WTC11 (cell line): ENCODE results near the gene YIF1B. TPM values are rescaled to one million over a fixed set of nuclear protein-coding genes. Genes with fewer than 3 reads are reported as not detected.

ENCODE experiments used
- ATAC-seq: fragments of 200-7000 bp; cut with Tn5 transposase; 2 replicates; pipeline ENCODE4 v1.10.0; 2021; ENCODE audit warnings: mild to moderate bottlenecking, moderate library complexity
- CTCF ChIA-PET: fragments of 300-600 bp; sonication (Branson Sonifier 250); formaldehyde crosslinking; loops from one replicate; lab custom pipeline; 2021; ENCODE audit warnings: antibody characterized with exemption; lab: Charles Lee
- POLR2A ChIA-PET: fragments of 350-600 bp; sonication (Branson Sonifier 250); formaldehyde crosslinking; loops from one replicate; lab custom pipeline; 2021; ENCODE audit warnings: antibody characterized with exemption; lab: Charles Lee
- DNase-seq: peaks from one replicate; pipeline ENCODE4 v3.0.0; 2021; ENCODE audit warnings: low spot score
- H3K27ac Mint-ChIP-seq: 2 replicates; pipeline ENCODE4 v1.8.0; 2021; ENCODE audit warnings: mixed read lengths
- H3K27me3 Mint-ChIP-seq: 2 replicates; pipeline ENCODE4 v1.8.0; 2021; ENCODE audit warnings: low read depth, mild to moderate bottlenecking, moderate library complexity, mixed read lengths
- H3K36me3 Mint-ChIP-seq: 2 replicates; pipeline ENCODE4 v1.8.0; 2021; ENCODE audit warnings: mixed read lengths
- H3K4me1 Mint-ChIP-seq: 2 replicates; pipeline ENCODE4 v1.8.0; 2022; ENCODE audit warnings: mixed read lengths
- H3K4me3 Mint-ChIP-seq: 2 replicates; pipeline ENCODE4 v1.8.0; 2021; ENCODE audit warnings: mild to moderate bottlenecking, moderate library complexity, mixed read lengths
- H3K9me3 Mint-ChIP-seq: 2 replicates; pipeline ENCODE4 v1.8.0; 2021; ENCODE audit warnings: mixed read lengths
- CREM ChIP-seq: sonication (generic); formaldehyde crosslinking; IDR thresholded peaks from 2 replicates; pipeline ENCODE4 v1.8.1; 2022; ENCODE audit warnings: mild to moderate bottlenecking, missing genetic modification reagents, moderate library complexity
- ELF4 ChIP-seq: sonication (generic); formaldehyde crosslinking; IDR thresholded peaks from 2 replicates; pipeline ENCODE4 v1.8.1; 2022; ENCODE audit warnings: low read depth, mild to moderate bottlenecking, moderate library complexity, missing genetic modification reagents
- ESRRA ChIP-seq: sonication (generic); formaldehyde crosslinking; IDR thresholded peaks from 2 replicates; pipeline ENCODE4 v1.8.1; 2022; ENCODE audit warnings: mild to moderate bottlenecking, missing genetic modification reagents, borderline replicate concordance
- ETV6 ChIP-seq: sonication (generic); formaldehyde crosslinking; IDR thresholded peaks from 2 replicates; pipeline ENCODE4 v1.8.1; 2022; ENCODE audit warnings: mild to moderate bottlenecking, missing genetic modification reagents
- FOXK1 ChIP-seq: sonication (generic); formaldehyde crosslinking; IDR thresholded peaks from 2 replicates; pipeline ENCODE4 v1.8.0; 2022; ENCODE audit warnings: mild to moderate bottlenecking, moderate library complexity, missing genetic modification reagents
- GABPB1 ChIP-seq: sonication (generic); formaldehyde crosslinking; IDR thresholded peaks from 2 replicates; pipeline ENCODE4 v1.8.1; 2023; ENCODE audit warnings: mild to moderate bottlenecking, missing genetic modification reagents
- GRHL2 ChIP-seq: fragments of 250-450 bp; sonication (Bioruptor Pico); IDR thresholded peaks from 2 replicates; pipeline ENCODE4 v1.8.0; 2022; ENCODE audit warnings: mild to moderate bottlenecking, moderate library complexity; ENCODE audit not compliant: insufficient replicate concordance, severe bottlenecking
- IRF2 ChIP-seq: sonication (generic); formaldehyde crosslinking; IDR thresholded peaks from 2 replicates; pipeline ENCODE4 v1.8.0; 2022; ENCODE audit warnings: low read depth, missing genetic modification reagents, borderline replicate concordance
- JAZF1 ChIP-seq: fragments of 250-450 bp; sonication (Bioruptor Pico); IDR thresholded peaks from 2 replicates; pipeline ENCODE4 v1.9.0; 2021; ENCODE audit warnings: moderate library complexity, mild to moderate bottlenecking, inconsistent platforms
- NFE2L1 ChIP-seq: sonication (generic); formaldehyde crosslinking; IDR thresholded peaks from 2 replicates; pipeline ENCODE4 v1.8.1; 2023; ENCODE audit warnings: missing genetic modification reagents
- NFYB ChIP-seq: sonication (generic); formaldehyde crosslinking; conservative IDR thresholded peaks from 2 replicates; pipeline ENCODE4 v1.8.0; 2022; ENCODE audit warnings: low read depth, missing genetic modification reagents
- SMAD4 ChIP-seq: sonication (generic); formaldehyde crosslinking; IDR thresholded peaks from 2 replicates; pipeline ENCODE4 v1.8.0; 2022; ENCODE audit warnings: mild to moderate bottlenecking, missing genetic modification reagents
- SOX15 ChIP-seq: fragments of 250-450 bp; sonication (Bioruptor Pico); IDR thresholded peaks from 2 replicates; pipeline ENCODE4 v1.9.0; 2021; ENCODE audit warnings: mild to moderate bottlenecking
- SP1 ChIP-seq: sonication (generic); formaldehyde crosslinking; conservative IDR thresholded peaks from 2 replicates; pipeline ENCODE4 v1.8.1; 2022; ENCODE audit warnings: missing genetic modification reagents
- TP53 ChIP-seq: sonication (generic); formaldehyde crosslinking; IDR thresholded peaks from 2 replicates; pipeline ENCODE4 v1.8.1; 2023; ENCODE audit warnings: mild to moderate bottlenecking, missing genetic modification reagents
- ZBTB21 ChIP-seq: sonication (generic); formaldehyde crosslinking; IDR thresholded peaks from 2 replicates; pipeline ENCODE4 v1.8.1; 2023; ENCODE audit warnings: mild to moderate bottlenecking, missing genetic modification reagents, borderline replicate concordance
- ZNF219 ChIP-seq: sonication (generic); formaldehyde crosslinking; IDR thresholded peaks from 2 replicates; pipeline ENCODE4 v1.8.0; 2023; ENCODE audit warnings: missing genetic modification reagents, mild to moderate bottlenecking, borderline replicate concordance
- ZNF416 ChIP-seq: fragments of 250-450 bp; sonication (Bioruptor Pico); IDR thresholded peaks from 2 replicates; pipeline ENCODE4 v1.9.0; 2021; ENCODE audit warnings: mild to moderate bottlenecking, inconsistent platforms
- ZNF423 ChIP-seq: fragments of 250-450 bp; sonication (Bioruptor Pico); IDR thresholded peaks from 2 replicates; pipeline ENCODE4 v2.1.2; 2022; ENCODE audit warnings: mild to moderate bottlenecking, moderate library complexity
- total RNA-seq: library from RNA; stranded (reverse); gene quantifications from 3 replicates; pipeline ENCODE4 v1.2.3, GENCODE V29; 2021
- TF ChIP-seq, protein P1 (sequence below): sonication (generic); formaldehyde crosslinking; IDR thresholded peaks from 2 replicates; pipeline ENCODE4 v1.8.1; 2022; ENCODE audit warnings: mild to moderate bottlenecking, moderate library complexity, missing genetic modification reagents
- TF ChIP-seq, protein P2 (sequence below): sonication (generic); formaldehyde crosslinking; IDR thresholded peaks from 2 replicates; pipeline ENCODE4 v1.8.1; 2023; ENCODE audit warnings: mild to moderate bottlenecking, missing genetic modification reagents
- TF ChIP-seq, protein P3 (sequence below): sonication (generic); formaldehyde crosslinking; IDR thresholded peaks from 2 replicates; pipeline ENCODE4 v1.8.0; 2023; ENCODE audit warnings: mild to moderate bottlenecking, missing genetic modification reagents
- TF ChIP-seq, protein P4 (sequence below): sonication (generic); formaldehyde crosslinking; IDR thresholded peaks from 2 replicates; pipeline ENCODE4 v1.8.0; 2022; ENCODE audit warnings: mild to moderate bottlenecking, missing genetic modification reagents
- TF ChIP-seq, protein P5 (sequence below): sonication (generic); formaldehyde crosslinking; IDR thresholded peaks from 2 replicates; pipeline ENCODE4 v1.8.0; 2022; ENCODE audit warnings: mild to moderate bottlenecking, missing genetic modification reagents

The YIF1B gene
- total RNA-seq, 1 experiment from 2014 or later, result 83.3 TPM

DNA sequence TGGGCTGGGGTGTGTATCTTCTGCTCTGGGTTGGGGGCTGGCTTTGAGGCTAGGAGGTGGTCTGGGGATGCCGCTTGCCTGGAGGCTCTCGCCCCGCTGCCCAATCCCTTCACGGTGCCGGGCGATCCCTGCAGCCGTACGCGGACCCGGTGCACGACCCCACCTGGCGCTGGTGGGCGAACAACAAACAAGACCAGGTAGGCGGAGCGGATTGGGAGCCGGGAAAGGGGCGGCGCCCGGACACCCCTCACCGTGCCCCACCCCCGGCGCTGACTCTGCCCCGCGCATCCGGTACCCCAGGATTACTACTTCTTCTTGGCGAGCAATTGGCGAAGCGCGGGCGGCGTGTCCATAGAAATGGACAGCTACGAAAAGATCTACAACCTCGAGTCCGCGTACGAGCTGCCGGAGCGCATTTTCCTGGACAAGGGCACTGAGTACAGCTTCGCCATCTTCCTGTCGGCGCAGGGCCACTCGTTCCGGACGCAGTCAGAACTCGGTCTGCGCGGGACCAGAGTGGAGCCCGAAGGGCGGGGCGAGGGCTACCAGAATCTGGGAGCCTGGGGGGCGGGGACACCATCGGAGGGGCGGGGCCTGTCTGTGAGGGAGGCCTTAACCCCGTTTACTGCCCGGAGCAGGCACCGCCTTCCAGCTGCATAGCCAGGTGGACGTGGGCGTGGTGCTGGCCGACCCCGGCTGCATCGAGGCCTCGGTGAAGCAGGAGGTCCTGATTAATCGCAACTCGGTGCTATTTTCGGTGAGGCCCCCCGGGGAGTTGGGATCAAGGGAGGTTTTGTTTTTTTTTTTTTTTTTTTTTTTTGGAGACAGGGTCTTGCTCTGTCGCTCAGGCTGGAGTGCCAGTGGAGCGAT is 46.6 kb upstream of the YIF1B start (continued):
- peak; percentile 35 for TF ChIP-seq SP1
- no peak for TF ChIP-seq SMAD4 (CRISPR knock-in tag)
- TF ChIP-seq, protein P1, sequence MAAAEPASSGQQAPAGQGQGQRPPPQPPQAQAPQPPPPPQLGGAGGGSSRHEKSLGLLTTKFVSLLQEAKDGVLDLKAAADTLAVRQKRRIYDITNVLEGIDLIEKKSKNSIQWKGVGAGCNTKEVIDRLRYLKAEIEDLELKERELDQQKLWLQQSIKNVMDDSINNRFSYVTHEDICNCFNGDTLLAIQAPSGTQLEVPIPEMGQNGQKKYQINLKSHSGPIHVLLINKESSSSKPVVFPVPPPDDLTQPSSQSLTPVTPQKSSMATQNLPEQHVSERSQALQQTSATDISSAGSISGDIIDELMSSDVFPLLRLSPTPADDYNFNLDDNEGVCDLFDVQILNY (CRISPR knock-in tag), result peak; percentile 48; the same call in 1 of the 2 replicates
- no peak for TF ChIP-seq GRHL2 (CRISPR knock-in tag)
- 0 out of 2 replicates have a peak, but pooled peaks have one; percentile 38 for TF ChIP-seq ESRRA (CRISPR knock-in tag)
- TF ChIP-seq, protein P2, sequence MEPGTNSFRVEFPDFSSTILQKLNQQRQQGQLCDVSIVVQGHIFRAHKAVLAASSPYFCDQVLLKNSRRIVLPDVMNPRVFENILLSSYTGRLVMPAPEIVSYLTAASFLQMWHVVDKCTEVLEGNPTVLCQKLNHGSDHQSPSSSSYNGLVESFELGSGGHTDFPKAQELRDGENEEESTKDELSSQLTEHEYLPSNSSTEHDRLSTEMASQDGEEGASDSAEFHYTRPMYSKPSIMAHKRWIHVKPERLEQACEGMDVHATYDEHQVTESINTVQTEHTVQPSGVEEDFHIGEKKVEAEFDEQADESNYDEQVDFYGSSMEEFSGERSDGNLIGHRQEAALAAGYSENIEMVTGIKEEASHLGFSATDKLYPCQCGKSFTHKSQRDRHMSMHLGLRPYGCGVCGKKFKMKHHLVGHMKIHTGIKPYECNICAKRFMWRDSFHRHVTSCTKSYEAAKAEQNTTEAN (CRISPR knock-in tag), result peak; percentile 56; the same call in 1 of the 2 replicates
- no peak for TF ChIP-seq ZNF416 (CRISPR knock-in tag)
- TF ChIP-seq NFE2L1 (CRISPR knock-in tag), result 0 out of 2 replicates have a peak, but pooled peaks have one; percentile 22
- 0 out of 2 replicates have a peak, but pooled peaks have one; percentile 49 for TF ChIP-seq ZBTB21 (CRISPR knock-in tag)
- TF ChIP-seq SOX15 (CRISPR knock-in tag), result no peak
- TF ChIP-seq GABPB1 (CRISPR knock-in tag), result no peak
- no peak for TF ChIP-seq JAZF1
- TF ChIP-seq ZNF219 (CRISPR knock-in tag), result no peak
- TF ChIP-seq NFYB (CRISPR knock-in tag), result no peak
- TF ChIP-seq ELF4, result no peak
- no peak for TF ChIP-seq ZNF423 (CRISPR knock-in tag)
- TF ChIP-seq, protein P3, sequence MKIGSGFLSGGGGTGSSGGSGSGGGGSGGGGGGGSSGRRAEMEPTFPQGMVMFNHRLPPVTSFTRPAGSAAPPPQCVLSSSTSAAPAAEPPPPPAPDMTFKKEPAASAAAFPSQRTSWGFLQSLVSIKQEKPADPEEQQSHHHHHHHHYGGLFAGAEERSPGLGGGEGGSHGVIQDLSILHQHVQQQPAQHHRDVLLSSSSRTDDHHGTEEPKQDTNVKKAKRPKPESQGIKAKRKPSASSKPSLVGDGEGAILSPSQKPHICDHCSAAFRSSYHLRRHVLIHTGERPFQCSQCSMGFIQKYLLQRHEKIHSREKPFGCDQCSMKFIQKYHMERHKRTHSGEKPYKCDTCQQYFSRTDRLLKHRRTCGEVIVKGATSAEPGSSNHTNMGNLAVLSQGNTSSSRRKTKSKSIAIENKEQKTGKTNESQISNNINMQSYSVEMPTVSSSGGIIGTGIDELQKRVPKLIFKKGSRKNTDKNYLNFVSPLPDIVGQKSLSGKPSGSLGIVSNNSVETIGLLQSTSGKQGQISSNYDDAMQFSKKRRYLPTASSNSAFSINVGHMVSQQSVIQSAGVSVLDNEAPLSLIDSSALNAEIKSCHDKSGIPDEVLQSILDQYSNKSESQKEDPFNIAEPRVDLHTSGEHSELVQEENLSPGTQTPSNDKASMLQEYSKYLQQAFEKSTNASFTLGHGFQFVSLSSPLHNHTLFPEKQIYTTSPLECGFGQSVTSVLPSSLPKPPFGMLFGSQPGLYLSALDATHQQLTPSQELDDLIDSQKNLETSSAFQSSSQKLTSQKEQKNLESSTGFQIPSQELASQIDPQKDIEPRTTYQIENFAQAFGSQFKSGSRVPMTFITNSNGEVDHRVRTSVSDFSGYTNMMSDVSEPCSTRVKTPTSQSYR (CRISPR knock-in tag), result no peak
- TF ChIP-seq, protein P4, sequence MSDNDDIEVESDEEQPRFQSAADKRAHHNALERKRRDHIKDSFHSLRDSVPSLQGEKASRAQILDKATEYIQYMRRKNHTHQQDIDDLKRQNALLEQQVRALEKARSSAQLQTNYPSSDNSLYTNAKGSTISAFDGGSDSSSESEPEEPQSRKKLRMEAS (CRISPR knock-in tag), result no peak; the same call in 1 of the 2 replicates
- TF ChIP-seq ETV6 (CRISPR knock-in tag), result peak; percentile 49
- no peak for TF ChIP-seq CREM (CRISPR knock-in tag)

DNA sequence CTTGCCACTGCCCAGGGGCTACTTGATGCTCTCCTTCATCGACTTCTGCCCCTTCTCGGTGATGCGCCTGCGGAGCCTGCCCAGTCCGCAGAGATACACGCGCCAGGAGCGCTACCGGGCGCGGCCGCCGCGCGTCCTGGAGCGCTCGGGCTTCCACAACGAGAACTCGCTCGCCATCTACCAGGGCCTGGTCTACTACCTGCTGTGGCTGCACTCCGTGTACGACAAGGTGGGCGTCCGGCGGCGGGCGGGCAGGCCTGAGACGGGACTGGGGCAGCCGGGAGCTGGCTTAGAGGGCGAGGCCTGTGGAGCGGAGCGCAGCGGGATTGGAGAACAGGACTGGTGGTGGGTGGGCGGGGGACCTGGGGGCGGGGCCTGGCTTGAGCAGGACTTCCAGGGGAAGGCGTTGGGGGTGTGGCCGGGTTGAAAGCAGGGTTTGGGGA is 45.9 kb upstream of the YIF1B start:
- DNase-seq (peak; percentile 94), ATAC-seq (peak; percentile 79)
- H3K9me3 Mint-ChIP-seq, result no peaks in the 10 kb centered on the region
- H3K4me1 Mint-ChIP-seq, result peaks cover 10% of the 10 kb centered on the region
- POLR2A ChIA-PET, result interaction anchor here (0.8 to 2.7 kb wide), 4 partner anchors 12 to 57 kb away, joined by 3 to 16 read pairs (median 4); partner anchors contain the start of genes GGN and PSMD8
- H3K27me3 Mint-ChIP-seq, result peaks cover 66% of the 10 kb centered on the region
- no peak for TF ChIP-seq IRF2
- no peak for TF ChIP-seq TP53 (CRISPR knock-in tag)
- TF ChIP-seq, protein P5, sequence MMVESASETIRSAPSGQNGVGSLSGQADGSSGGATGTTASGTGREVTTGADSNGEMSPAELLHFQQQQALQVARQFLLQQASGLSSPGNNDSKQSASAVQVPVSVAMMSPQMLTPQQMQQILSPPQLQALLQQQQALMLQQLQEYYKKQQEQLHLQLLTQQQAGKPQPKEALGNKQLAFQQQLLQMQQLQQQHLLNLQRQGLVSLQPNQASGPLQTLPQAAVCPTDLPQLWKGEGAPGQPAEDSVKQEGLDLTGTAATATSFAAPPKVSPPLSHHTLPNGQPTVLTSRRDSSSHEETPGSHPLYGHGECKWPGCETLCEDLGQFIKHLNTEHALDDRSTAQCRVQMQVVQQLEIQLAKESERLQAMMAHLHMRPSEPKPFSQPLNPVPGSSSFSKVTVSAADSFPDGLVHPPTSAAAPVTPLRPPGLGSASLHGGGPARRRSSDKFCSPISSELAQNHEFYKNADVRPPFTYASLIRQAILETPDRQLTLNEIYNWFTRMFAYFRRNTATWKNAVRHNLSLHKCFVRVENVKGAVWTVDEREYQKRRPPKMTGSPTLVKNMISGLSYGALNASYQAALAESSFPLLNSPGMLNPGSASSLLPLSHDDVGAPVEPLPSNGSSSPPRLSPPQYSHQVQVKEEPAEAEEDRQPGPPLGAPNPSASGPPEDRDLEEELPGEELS, result 0 out of 2 replicates have a peak, but pooled peaks have one; percentile 68
- 0 out of 2 replicates have a peak, but pooled peaks have one; percentile 5 for TF ChIP-seq FOXK1 (CRISPR knock-in tag)
- peak overlapping the region; percentile 93 for H3K27ac Mint-ChIP-seq
- CTCF ChIA-PET, result interaction anchor here (0.7 to 2.9 kb wide), 12 partner anchors 10 to 128 kb away, joined by 3 to 19 read pairs (median 4); partner anchors contain the start of genes CATSPERG, FAM98C, GGN and PPP1R14A
- H3K36me3 Mint-ChIP-seq, result no peaks in the 10 kb centered on the region
- peak overlapping the region; percentile 86 for H3K4me3 Mint-ChIP-seq
